GM18505 (cell line): ENCODE data around the gene MAN2B1.

Experiments used
- ATAC-seq: cut with Tn5 transposase; IDR thresholded peaks from one replicate; pipeline ENCODE4 v1.9.1; 2021; ENCODE audit not compliant: unreplicated experiment
- POLR2A ChIP-seq: IDR thresholded peaks from 4 replicates; pipeline ENCODE4 v1.6.1; 2011; ENCODE audit warnings: borderline replicate concordance; ENCODE audit not compliant: insufficient read depth, insufficient read length; ENCODE audit errors: extremely low read depth

Gene MAN2B1

GRCh38 chr19:12676928-12677327 is 10.4 kb upstream of the MAN2B1 start:
- TF ChIP-seq POLR2A, result no peak
- no peak for ATAC-seq

- no peak for ATAC-seq
- no peak for TF ChIP-seq POLR2A
Observed at GRCh38 chr19:12676384-12676792, 9.8 kb upstream of the MAN2B1 start.

DNA sequence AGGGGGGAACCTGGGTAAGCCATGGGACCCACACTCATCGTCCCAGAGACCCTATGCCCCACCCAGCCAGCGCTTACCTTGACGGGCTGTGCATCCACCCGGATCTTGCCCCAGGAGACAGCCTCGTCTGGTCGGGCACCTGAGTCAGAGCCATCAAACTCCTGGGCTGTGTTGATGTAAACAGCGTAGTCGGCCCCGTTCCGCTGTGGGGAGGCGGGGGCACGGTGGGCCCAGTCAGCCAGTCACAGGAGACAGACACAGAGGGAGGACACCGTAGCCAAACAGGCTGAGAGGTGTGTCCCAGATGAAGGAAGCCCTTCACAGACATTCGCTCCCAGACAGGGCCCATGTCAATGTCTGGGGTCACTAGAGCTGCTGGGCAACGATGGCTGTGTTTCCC is 9.4 kb upstream of the MAN2B1 start:
- no peak for ATAC-seq
- no peak for TF ChIP-seq POLR2A

DNA sequence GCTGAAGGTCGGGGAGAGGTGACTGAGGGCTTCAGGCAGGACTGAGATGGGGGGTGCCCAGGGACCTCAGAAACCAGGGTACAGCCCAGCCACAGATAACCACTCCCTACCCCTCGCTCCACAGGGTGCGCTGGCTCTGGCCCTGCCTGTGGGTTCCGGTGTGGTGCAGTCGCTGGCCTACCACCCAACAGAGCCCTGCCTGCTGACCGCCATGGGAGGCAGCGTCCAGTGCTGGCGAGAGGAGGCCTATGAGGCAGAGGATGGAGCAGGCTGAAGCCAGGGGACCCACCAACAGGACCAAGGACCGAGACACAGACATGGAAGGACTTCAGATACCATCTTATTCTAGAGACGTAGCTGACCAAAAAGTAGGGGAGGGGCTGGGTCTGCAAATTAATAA is 8.9 kb upstream of the MAN2B1 start:
- peak; percentile 8 for TF ChIP-seq POLR2A

GRCh38 chr19:12672744-12673143 is 6.2 kb upstream of the MAN2B1 start:
- ATAC-seq, result no peak
- TF ChIP-seq POLR2A, result no peak

More for the DNA sequence above, 8.9 kb upstream of the MAN2B1 start:
- ATAC-seq, result no peak

GRCh38 chr19:12670159-12670928 is 3.8 kb upstream of the MAN2B1 start:
- no peak for ATAC-seq
- TF ChIP-seq POLR2A, result peak; percentile 19

GRCh38 chr19:12669270-12670158 is 3.0 kb upstream of the MAN2B1 start:
- peak; percentile 78 for TF ChIP-seq POLR2A
- no peak for ATAC-seq

DNA sequence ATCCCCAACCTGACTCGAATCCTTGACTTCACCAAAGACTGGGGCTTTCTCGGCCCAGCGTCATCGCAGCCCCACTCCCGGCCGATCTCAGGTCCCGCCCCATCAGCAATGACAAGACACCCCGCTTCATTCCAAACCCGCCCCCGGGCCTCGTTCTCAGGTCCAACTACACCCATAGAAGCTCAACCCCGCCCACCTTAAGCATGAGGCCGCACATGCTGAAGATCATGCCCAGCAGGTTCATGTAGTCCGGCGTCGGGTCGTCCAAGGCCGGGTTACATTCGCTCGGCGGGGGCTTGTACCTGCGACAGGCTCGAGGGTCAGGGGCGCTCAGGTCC is 2.4 kb upstream of the MAN2B1 start:
- TF ChIP-seq POLR2A, result no peak
- ATAC-seq, result no peak

GRCh38 chr19:12668346-12668745 is 1.8 kb upstream of the MAN2B1 start:
- TF ChIP-seq POLR2A, result no peak
- no peak for ATAC-seq

- no peak for ATAC-seq
- TF ChIP-seq POLR2A, result no peak
Observed at GRCh38 chr19:12667731-12668302, 1.3 kb upstream of the MAN2B1 start.

GRCh38 chr19:12665671-12666264 is 774 bp downstream of the MAN2B1 start:
- ATAC-seq, result no peak
- TF ChIP-seq POLR2A, result no peak

DNA sequence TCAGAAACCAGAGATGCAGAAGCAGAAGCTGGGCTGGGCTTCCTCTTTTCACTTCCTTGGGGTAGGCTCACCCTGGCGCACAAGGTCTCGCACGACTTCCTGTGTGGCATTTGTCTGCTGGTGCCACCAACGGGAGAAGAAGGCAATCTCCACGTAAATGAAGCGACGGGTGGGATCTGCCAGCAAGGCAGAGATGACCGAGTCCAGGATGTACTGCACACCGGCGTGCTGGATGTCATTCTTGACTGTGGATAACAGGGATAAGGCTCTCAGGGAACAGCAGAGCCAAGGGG is 1.3 kb downstream of the MAN2B1 start:
- ATAC-seq, result no peak
- peak; percentile 51 for TF ChIP-seq POLR2A

GRCh38 chr19:12664406-12665280 is 1.9 kb downstream of the MAN2B1 start:
- TF ChIP-seq POLR2A, result no peak
- ATAC-seq, result no peak

DNA sequence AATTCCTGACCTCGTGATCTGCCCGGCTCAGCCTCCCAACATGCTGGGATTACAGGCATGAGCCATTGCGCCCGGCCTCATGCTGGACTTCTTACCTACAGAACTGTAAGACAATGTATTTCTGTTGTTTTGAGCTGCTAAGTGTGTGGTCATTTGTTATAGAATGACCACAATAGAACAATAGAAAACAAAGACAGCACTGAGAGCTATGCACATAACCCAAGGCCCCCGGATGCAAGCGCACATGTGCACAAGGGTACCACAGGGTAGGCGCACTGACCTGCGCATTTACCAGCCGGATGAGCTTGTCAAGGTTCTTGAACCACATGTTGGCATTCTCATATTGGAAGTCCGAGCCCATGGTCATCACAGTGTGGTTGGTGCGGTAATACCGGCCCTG is 5.6 kb downstream of the MAN2B1 start:
- no peak for TF ChIP-seq POLR2A
- no peak for ATAC-seq

DNA sequence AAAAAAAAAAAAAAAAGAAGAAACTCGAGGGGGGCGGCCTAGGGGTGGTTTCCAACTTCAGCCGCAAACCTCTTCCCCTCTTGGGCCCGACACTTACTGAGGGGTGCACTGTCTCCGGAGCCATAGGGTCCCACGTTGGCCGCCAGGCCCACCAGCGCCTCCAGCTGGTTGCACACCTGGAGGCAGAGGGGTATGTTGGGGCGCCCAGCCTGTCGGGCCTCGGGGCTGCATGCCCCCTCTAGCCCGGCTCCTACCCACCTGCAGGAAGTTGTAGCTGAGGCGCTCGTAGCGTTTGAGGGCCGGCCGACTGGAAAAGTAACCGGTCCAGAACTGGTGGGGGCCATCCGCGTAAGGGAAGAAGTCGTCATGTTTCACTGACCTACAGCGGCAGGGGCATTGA is 8.6 kb downstream of the MAN2B1 start:
- no peak for ATAC-seq
- no peak for TF ChIP-seq POLR2A
